Epithelial cell of esophagus (primary cell): ENCODE measurements around the gene MIER3.

ENCODE experiments used
- DNase-seq: peaks from one replicate; pipeline ENCODE4 v3.0.0; 2010; ENCODE audit warnings: low read depth
- H3K4me3 ChIP-seq: 2 replicates; pipeline ENCODE4 v1.5.1; 2011; ENCODE audit warnings: mild to moderate bottlenecking, low read length, control low read depth
- TF ChIP-seq, protein P1 (sequence below): IDR thresholded peaks from 2 replicates; pipeline ENCODE4 v1.5.1; 2011; ENCODE audit warnings: low read depth, mild to moderate bottlenecking, low read length, control low read depth, inconsistent platforms; ENCODE audit not compliant: insufficient read depth; ENCODE audit errors: missing control alignments

MIER3 gene

DNA sequence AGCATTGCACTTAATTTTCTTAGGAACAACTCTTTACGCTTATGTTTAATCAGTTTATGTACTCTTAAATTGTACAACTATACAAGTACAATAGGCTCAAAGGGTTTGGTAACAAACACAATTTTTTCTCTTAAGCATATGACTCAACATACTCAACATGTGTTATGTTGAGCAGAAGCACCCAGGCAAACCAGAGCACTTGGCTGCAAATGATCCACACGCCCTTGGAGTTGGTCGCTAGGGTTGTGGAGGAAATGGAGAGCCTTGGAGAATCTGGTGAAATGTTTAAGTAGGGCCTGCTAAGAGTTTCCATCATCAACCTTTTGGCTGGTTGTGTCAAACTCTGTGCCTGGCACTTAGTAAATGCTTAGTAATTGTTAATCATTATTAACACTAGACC, 25.1 kb upstream of the MIER3 start:
- H3K4me3 ChIP-seq, result no peak overlapping the region
- TF ChIP-seq, protein P1, sequence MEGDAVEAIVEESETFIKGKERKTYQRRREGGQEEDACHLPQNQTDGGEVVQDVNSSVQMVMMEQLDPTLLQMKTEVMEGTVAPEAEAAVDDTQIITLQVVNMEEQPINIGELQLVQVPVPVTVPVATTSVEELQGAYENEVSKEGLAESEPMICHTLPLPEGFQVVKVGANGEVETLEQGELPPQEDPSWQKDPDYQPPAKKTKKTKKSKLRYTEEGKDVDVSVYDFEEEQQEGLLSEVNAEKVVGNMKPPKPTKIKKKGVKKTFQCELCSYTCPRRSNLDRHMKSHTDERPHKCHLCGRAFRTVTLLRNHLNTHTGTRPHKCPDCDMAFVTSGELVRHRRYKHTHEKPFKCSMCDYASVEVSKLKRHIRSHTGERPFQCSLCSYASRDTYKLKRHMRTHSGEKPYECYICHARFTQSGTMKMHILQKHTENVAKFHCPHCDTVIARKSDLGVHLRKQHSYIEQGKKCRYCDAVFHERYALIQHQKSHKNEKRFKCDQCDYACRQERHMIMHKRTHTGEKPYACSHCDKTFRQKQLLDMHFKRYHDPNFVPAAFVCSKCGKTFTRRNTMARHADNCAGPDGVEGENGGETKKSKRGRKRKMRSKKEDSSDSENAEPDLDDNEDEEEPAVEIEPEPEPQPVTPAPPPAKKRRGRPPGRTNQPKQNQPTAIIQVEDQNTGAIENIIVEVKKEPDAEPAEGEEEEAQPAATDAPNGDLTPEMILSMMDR, result no peak
- DNase-seq, result peak; percentile 5

DNA sequence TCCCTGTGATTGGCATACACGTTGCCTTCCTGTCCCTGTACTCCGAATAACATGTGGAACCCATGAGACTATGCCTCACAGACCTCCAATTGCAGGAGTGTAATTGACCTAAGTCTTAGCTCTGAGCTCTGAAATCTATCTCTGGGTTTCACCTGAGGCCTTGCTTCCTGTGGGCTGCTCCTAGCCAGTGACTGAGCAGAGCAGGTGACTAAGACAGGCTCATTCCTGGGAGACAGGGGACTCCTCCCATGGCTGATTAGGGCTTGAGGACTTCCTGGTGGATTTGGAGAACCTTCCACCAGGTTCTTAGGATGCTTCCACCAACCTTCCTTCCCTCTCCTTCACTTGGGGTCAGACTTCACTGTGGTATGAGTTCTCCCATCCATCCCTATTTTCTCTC, 22.3 kb upstream of the MIER3 start:
- peak; percentile 47 for DNase-seq
- H3K4me3 ChIP-seq, result no peak overlapping the region
- TF ChIP-seq, protein P1, result no peak

DNA sequence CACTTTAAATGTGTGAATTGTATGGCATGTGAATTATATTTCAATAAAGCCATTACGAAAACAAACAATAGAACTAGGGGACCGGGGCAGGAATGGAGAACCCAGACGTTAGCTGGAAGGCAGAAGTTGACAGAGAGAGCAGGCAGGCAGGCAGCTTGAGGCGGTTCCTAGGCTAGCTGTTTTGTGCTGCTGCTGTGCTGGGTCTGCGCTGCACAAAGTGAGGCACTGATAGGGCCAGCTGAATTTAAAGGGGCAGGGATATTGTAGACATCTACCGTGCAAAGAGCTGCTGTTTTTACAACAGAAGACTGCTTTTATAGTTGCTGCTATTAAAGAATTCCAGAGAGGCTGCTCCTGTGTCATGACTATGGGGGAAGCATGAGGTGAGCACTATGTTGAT, 21.6 kb upstream of the MIER3 start:
- TF ChIP-seq, protein P1, result no peak
- DNase-seq, result no peak
- H3K4me3 ChIP-seq, result no peak overlapping the region

DNA sequence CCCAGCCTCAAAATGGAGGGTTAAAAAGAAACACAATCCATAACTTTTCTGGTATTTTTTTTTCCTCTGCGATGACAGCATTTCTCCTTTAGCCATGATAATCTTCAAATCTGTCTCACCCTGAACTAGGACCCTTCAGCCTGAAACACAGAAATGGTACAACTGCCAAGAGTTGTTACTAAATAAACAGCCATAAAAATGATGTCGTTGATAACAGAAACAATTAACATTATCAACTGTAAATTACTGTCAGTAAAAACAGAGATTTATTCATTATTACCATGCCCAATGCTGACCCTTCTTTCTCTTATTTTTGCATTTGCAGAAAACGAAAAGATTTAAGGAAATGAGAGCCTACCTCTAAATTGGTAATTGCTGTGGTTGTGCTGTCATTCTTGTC, 19.4 kb upstream of the MIER3 start:
- H3K4me3 ChIP-seq, result no peak overlapping the region

DNA sequence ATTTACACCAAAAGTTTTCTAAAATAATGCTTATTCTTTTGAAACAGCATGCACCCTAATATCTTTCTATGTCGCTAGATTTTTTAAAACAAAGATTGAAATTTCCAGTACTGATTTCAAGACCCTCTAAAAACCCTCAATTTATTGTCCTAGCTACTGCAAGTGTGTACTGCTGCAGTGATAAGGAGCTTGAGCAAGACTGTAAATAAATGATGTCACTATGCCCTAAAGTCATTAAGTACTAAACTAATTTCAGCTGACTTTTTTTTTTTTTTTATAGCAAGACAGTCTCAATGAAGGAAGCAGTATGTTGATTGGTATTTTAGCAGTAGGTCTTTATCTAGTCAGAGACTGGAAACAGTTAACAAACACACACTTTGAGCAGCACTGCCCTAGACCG, 12.2 kb upstream of the MIER3 start:
- DNase-seq, result peak; percentile 37
- TF ChIP-seq, protein P1, result no peak
- H3K4me3 ChIP-seq, result no peak overlapping the region

More for the DNA sequence above, 19.4 kb upstream of the MIER3 start:
- DNase-seq, result no peak
- TF ChIP-seq, protein P1, result no peak

DNA sequence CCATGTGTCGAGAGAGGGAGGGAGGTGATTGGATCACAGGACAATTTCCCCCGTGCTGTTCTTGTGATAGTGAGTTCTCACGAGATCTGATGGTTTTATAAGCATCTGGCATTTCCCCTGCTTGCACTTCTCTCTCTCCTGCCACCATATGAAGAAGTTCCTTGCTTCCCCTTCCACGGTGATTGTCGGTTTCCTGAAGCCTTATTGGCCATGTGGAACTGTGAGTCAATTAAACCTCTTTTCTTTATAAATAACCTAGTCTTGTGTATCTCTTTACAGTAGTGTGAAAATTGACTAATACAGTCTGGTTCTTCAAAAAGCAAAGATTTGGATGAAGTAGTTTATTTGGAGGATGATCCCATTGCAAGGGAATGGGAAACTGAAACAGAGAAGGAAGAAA, 11.3 kb upstream of the MIER3 start:
- TF ChIP-seq, protein P1, result no peak
- no peak for DNase-seq
- no peak overlapping the region for H3K4me3 ChIP-seq

DNA sequence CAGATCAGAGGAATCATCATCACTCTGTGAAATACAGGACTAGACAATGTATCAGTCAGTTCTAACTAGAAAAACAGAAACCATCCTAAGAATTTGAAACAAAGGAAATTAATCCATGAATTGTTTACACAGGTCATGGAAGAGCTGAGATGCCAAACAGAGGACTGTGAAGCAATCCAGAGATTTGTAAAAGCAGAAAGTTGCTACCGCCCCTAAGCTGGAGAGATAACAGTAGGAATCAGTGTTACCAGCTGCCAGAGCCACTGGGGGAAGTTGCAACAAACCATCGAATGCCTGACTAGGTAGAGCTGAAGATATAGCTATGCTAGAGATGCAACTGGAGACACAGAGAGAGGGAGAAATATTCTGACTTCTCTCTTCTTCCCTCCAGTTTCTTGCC, 10.4 kb upstream of the MIER3 start:
- DNase-seq, result peak; percentile 16
- no peak overlapping the region for H3K4me3 ChIP-seq
- TF ChIP-seq, protein P1, result no peak
